MM.1S (cell line): ENCODE data around the gene NABP1.

ENCODE experiments used
- CTCF ChIP-seq: fragments of 300-600 bp; sonication (generic); IDR thresholded peaks from 2 replicates; pipeline ENCODE4 v1.5.1; 2016; ENCODE audit warnings: antibody characterized with exemption, low read length, mixed read lengths
- EZH2 ChIP-seq: fragments of 300-600 bp; sonication (generic); optimal IDR thresholded peaks from 2 replicates; pipeline ENCODE3; 2017; ENCODE audit warnings: low read depth, mild to moderate bottlenecking, antibody characterized with exemption, low read length, mixed read lengths

GRCh38 chr2:191686066-191686465, 8.1 kb downstream of the NABP1 start:
- no peak for TF ChIP-seq CTCF
- no peak for TF ChIP-seq EZH2
